NCI-H2171 treated with DMSO at 0.1 percent for 48 hours (cell line): ENCODE data around the gene SHB.
"Not testable (repeated sequence)": the region's sequence is repeated elsewhere in the genome, so short reads cannot be mapped to it uniquely, and the experiment has no call there.

Experiments
- DNase-seq: peaks from one replicate; lab custom pipeline; 2025; lab: John Stamatoyannopoulos, UW

Gene SHB

DNA sequence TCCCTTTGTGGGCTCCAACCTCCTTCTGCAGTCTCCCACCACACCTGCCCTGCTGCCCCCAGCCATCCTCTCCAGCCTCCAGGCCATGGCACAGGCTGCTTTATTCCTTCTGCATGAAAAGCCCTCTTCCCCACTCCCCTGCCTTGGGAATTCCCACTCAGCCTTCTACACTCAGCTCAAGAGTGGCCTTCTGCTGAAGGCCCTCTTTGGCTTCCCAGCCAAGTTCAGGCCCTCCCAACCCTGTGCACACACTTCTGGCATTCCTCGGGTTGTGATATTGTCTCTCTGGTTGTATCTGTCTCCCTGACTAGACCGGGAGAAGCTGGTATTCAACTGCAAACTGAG, 5.7 kb downstream of the SHB start:
- no peak for DNase-seq

DNA sequence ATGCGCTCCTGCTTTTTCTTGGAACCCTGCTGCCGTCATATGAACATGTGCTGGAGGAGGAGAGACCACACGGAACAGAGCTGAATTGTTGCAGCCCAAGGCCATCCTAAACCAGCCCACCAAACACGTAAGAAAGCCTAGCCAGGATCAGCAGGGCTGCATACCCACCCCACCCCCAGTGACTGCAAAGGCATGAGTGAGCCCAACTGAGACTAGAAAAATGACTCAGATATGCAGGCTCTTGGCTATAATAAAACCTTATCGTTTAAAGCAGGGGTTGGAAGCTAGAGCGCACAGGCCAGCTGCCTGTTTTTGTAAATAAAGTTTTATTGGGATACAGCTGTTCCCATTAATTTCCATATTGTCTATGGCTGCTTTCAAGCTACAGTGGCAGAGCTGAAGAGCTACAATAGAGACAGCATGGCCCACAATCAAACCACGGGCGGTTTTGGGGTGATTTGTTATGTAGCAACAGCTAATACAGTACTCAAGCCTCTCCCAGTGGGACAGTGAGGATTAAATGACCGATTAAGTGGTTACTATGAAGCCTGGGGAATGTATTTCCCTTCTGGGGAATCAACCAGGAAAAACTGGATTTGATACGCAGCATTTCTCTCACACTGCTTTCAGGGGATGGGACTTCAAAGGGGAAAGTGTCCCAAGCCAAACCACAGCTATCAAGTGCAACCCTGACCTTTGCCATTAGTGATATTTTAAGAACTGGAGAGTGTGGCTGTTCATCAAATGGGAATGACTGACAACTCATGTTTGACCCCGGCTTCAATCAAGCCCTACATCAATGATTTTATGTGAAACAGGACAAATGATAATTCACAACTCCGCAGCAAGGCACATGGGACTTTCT, 6.3 kb downstream of the SHB start:
- DNase-seq, result no peak

DNA sequence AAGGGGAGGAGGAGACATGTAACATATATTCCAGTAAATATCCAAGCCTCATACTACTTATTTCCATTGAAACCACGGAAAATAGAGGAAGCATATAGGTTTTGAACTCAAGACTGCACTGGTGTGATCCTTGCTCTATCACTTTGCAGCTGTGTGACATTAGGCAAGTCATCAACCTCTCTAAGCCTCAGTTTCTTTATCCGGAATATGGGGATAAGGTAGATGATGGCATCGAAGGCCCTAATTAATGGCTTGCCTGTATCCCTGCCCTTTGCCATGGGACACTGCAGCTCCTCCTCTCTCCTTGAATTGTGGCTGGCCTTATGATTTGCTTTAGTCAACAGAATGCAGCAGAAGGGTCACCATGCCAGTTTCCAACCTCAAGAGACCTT, 6.9 kb downstream of the SHB start:
- DNase-seq, result no peak

DNA sequence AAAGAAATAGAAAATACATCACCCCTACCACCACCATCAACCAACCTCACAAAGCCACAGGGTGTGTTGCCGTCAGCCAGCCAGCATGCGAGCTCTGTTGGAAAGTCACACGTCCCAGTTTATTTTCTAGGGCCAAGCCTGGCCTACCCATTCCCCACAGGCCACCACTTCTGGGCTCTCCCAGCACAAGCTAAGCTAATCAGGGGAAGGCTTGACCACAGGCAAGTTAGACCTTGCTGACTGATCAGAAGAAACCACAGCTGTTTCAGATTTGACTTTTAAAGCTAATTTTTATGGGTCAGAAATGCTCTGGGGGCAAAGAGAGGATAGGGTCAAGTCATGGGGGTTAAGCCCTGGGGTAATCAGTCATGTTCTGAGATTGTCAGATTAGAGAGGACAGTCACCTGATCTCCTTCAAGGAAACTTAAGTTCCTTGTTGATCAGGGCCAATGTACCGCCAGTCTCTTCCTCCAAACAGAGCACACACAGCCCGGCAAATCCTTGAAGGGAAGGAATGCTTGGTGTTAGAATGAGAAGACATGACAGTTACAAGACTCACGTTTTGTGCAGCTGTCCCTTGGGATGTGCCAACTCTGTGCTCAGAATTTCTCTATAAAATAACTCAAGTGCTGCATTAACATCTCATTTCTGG, 7.6 kb downstream of the SHB start:
- DNase-seq, result no peak

DNA sequence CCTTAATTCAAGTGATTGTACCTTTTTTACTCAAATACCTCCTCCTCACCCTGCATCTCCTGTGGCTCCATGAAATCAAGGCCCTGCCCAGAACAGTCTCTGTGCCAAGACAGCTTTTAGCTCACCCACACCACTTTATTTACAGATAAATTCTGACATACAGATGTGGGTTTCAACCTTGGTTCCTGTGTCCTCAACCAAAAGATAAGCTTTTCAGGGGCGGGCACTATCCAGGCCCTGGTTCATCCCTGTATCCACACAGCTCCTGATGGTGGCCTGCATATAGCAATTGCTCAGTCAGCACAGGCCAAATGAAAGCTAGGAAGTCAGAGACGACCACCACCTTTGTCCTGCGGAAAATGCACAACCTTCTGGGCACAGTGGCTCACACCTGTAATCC, 8.3 kb downstream of the SHB start:
- no peak for DNase-seq

DNA sequence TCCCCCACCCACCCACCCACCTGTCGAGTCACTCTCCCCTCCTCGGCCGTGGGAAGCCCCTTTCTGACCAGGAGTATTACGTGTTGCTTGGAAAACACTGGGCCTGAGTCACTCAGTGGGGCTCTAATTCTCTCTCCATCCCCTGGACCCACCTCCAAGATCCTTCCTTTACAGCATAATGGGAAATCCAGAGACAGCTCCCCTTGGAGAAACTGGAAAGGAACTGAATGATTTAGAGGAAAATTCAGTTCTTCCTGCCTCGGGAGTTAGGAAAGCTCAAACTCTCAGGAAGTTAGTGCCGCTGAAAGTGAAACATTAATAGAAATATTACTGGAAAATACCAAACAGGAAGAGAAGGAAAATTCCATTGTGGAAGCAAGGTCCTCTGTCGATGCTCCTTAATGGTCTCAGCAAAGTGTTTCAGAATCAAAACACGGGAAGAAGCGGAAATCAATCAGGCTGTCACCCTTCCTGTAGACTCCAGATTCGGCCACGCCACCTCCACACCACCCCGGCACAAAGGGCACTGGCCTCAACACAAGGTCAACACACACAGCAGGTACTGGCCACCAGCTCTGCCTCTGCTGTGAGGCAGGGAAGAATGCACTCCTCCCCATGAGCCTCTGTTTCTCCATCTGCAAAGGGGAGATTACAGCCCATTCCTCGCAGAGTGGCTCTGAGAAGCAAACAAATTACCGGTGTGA, 9.6 kb downstream of the SHB start:
- DNase-seq, result no peak

DNA sequence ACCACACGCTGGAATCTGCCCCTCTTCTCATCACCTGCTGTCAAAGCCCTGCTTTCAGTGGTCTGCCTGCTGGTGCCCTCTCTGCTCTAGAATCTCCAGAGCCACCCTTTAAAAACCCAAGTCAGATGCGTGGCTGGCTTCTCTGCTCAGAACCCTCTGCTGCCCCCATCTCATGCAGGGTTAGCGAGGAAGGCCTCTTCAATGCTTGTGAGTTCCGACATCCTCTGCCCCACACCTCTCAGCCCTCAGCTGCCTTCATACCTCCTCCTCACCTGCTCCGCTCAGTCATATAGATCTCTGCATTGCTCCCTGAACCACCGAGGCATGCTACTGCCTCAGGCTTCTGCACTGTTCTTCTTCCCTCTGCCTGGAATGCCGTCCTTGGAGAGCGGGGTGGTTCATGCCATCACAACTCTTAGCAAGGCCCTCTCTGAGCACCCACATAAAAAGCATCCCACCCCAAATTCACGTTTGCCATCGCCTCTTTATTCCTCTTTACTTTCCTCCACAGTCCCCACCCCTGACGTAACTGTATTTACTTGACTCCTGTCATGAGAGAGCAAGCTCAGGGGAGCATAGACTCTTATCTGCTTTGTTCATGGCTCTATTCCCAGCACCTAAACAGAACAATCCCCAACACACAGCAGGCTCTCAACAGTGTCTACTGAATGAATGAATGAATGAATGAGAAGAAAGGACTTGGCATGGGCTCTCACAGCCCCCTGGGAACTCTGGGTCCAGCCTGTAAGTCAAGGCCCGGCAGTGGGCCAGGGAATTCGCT, 10.4 kb downstream of the SHB start:
- DNase-seq, result no peak

DNA sequence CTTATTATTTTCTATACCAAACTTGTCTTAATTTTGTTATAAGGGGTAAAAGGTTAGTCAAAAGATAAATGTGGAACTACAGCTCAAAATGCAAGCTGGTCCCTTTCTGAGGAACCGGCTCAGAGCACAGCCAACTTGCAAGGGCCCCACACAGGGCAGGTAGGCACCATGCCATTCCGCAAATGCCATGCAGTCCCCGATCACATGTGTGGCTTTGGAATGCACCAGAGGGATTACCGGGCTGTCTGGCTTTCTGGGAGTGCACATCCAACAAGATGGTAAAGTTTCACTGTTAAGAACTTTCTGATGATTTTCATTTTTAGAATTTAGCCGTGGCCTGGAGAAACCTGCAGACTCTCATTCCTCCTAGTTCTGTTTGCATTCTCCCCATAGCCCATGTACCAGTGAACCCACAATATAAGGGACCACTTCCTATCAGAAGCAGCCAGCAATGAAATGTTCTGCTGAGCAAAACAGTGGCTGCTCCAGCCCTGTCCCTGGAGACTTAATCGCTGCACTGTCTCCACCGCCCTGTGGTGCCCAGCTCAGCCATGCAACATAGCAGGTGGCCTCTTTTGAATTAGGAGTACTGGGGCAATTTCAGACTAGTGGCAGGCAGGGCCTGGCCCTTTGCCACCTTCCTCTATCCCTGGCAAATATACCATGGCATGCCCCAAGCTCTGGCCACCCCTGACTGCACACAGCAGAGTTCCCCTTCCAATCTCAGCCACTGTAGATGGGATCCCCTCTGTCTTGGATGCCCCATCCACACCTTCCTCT, 11.4 kb downstream of the SHB start:
- peak; percentile 7 for DNase-seq

DNA sequence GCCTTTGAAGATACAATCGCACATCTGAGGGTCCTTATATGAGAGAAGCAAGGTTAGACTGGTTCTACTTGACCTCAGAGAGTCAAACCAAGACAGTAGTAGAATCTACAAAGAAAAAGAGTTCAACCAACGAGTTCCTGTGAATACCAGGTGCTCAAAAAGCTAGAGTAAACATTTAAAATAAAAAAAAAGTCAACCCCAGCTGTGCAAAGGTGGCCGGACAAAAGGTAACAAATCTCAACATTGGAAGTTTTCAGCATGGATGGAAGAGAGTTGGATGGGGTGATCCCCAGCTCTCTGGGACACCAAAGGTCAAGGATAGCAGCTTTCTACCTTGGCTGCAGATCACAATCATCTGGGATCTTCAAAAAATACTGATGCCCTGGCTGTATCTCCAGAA, 14.4 kb downstream of the SHB start:
- no peak for DNase-seq

DNA sequence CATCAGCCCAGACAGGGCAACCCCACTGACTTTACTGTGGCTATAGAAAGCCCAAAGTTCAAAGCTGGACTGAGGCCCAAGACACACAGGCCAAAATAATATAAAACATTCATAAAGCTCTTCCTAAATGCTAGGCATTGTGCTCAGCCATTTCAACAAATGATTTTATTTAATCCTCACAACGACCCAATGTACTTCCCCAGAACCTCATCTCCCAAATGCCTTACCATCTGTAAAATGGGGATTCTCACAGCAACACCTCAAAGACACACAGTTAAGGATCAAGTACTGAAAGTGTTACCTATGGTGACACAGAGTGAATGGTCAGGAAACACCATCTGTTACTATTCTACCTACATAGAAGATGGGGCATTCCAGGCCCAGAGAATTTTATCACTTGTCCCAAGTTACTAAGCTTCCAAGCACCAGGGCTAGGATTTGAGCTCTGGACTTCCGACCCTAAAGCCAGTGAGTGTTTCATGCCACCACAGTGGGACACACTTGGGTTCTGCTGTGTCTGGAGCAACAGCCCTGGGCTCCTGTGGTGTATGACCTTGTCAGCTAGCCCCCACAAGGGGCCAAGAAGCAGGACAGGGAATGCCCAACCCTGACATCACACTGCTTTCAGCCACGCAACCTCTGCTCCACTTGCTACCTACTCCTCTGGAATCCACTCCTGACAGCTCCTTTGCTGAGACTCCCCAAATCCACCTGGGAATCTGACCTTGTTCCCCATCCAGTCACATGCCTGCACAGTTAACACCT, 15.1 kb downstream of the SHB start:
- no peak for DNase-seq

DNA sequence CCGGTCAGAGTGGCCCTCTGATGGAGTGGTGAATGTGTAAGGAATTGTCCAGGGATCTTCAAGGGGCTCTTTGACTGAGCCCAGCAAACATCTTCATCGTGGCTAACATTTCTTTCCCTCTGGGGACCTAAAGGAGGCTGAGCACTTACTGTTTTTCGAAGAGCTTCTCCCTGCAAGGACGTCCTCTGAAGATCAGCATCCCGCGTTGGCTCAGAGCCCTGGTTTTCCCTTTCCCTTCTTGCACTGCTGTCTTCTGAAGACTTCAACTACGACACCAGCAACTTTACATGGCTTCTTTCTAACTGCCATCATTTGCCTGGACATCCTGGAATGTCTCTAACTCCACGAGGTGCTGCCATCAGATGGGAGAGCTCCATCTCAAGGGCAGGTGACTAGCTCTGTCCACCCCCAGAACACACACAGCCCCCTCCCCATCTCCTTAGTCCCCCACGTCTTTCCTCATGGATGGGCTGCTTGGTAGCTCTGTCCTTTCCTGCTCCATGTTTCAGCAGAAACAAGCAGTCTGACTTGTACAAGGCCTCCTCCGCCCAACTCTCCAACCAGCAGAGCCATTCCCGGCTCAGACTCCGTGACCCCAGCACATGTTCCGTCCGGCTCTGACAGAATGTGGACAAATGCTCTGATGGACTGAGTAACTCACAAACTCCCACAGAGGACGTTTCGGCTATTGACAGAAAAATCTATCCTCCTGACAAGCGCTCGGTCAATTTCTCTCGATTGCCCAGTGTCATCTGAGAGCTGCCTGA, 17.1 kb downstream of the SHB start:
- DNase-seq, result no peak

DNA sequence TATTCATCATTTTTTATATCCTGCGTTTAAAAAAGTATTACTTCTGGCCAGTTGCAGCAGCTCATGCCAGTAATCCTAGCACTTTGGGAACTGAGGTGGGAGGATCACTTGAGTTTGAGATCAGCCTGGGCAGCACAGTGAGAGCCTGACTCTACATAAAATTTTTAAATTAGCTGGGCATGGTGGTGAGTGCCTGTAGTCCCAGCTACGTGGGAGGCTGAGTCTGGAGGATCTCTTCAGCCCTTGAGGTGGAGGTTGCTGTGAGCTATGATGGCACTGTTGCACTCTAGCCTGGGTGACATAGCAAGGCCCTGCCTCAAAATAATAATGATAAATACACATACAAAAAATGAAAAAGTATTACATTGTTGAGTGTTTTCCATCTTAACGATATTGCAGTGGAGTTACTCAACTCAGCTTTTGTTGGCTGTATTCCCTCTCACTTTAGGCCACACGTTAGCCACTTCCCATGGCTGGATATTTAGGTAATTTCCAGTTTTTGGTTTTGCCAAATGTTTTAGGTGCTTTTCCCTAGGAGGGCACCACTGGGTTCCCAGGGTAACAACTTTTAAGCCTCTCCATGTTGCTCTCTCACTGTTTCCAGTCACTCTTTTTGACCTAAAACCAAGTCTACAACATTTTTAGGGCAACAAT, 20.6 kb downstream of the SHB start:
- DNase-seq, result no peak

DNA sequence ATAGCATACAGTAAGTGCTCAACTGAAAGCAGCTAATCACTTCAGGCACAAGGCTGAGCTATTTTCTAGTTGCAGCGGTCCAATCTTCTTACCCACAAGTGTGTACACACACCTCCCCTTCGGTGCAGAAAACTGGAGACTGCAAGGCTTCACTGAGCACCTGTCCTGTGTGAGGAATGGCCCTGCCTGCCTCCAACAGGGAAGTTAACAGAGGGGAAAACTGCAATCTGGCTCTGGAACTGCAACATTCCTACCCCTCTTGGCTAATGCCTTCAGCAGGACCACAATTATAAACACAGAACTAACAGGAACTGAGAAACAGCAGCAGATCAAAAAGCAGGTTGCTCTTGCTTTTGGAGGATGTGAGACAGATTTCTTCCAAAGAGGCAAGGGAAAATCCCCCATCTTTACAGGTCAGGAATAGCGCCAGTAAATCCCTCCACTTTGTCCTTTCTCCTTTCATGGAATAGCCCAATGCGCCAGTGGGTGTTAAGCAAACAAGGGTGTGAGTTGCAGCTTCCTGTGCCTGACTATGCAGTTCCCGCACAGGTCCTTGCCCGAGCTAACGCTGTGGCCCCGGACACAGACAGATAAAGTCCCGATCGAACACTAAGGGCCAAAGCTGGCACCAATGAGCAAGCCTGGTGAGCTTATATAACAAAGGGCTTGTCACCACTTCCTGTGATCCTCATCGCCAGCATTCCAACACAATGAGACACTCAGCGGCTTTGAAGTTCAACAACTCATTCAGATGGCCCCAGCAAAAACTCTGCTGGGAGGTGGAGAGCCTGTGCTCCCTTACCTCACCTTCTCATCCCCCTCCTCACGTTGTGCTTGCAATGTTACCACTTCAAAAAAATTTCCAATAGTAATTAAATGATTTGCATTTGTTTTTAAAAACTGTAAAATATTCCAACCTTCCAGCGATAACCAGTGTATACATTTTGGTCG, 21.5 kb downstream of the SHB start:
- DNase-seq, result peak; percentile 18

DNA sequence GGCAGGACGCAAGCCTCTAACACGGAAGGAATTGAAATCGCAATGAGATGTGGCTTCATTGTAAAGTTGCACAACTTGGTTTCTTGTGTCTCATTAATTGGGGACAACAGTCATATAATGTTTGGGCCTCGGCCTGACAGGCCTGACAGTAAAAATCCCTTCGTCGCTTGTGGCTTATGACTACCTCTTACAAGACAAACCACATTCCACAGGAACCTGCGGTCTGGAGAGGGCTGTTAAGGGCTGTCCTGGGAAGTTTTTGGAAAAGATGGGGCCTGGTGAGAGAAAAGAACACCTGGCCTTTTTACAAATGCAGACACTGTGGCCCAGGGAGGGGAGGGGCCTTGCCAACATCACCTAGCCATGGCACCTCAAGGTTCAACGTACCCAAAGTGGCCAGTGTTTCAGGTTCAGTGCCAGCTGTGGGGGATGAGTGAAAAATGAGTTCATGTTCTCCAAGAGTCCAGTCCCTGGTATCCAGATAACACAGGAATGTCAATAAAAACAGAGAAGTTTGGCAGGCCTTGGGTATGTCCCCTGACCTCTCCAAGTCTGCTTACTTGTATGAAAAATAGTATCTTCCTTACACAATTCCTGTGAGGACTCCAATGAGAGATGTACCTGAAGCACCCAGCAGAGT, 22.2 kb downstream of the SHB start:
- DNase-seq, result no peak

DNA sequence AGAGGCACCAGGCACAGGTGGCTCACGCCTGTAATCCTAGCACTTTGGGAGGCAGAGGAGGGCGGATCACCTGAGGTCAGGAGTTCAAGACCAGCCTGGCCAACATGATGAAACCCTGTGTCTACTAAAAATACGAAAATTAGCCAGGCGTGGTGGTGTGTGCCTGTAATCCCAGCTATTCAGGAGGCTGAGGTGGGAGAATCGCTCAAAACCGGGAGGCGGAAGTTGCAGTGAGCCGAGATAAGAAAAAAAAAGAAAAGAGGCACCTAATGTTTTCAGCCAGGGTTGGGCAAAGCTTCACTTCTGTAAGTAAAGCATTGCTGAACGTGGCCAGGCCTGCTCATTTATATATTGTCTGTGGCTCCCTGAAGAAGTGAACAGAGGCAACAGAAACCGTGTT, 23.1 kb downstream of the SHB start:
- not testable (repeated sequence) for DNase-seq

DNA sequence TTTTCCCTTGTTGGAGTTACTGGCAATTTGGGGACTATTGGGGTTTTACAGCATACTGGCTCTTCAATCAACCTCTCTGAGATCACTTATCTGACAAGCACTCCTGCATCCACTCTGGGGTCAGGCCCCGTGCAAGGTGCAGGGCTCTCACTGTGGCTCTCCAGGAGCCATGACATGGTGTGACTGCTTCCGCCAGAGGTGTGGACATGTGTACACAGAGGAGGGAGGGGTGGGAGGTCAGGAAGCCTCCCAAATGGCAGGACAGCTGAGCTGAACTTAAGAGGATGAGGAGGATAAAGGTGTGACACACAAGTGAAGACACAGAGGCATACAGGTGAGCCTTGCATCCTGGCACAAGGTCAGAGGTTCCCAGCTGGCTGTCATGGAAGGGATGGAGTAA, 24.3 kb downstream of the SHB start:
- DNase-seq, result no peak

DNA sequence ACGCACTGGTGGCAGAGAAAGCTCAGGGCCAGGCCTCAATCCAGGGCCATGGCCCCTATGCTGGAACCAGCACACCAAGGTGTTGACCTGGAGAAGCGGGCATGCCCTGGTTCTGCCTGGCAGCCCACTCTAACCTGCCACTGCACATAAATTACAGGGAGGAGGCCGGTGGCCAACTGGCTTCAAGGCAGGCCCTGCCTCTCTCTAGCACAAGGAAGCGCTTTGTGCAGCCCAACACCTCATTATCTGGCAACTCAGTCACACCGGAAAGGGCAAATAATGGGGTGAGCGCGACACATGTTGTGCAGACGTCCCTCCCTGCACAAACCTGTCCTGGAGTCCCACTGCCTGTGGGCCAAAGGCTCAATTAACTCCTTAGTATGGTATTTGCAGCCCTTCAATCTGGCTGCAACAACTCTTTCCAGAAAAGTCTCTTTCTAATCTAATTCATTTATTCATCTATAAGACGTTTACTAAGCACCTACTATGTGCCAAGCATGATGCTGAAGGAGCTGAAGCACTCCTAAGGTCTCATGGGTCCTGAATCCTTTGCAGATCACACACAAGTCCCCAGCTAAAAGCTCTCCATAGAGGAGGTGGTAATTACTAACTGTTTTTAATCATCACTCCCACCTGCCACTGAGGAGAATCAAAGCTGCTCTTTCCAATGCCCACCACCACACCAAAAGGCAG, 24.9 kb downstream of the SHB start:
- no peak for DNase-seq
